Esophagus squamous epithelium (tissue), 5 donors: ENCODE data around the gene GLP1R. TPM values are rescaled to one million over a fixed set of nuclear protein-coding genes. Genes with fewer than 3 reads are reported as not detected.

ENCODE experiments used
- DNase-seq: peaks from one replicate; lab custom pipeline; 2025; lab: John Stamatoyannopoulos, UW
- H3K27ac ChIP-seq, 4 donors: fragments of 200-600 bp; sonication (generic); one replicate each; pipeline ENCODE4 v1.5.1; 2016 to 2019; ENCODE audit warnings: mild to moderate bottlenecking in 1 of 4
- H3K27me3 ChIP-seq, 4 donors: fragments of 200-600 bp; sonication (generic); 1 replicate in 3 of 4; 2 replicates in 1 of 4; pipeline versions ENCODE4 v1.5.1 to v1.6.0; 2017 to 2021; ENCODE audit warnings: antibody characterized with exemption in 1 of 4
- H3K36me3 ChIP-seq, 3 donors: fragments of 200-600 bp; sonication (generic); one replicate each; pipeline ENCODE4 v1.5.1; 2016 to 2019
- H3K4me1 ChIP-seq, 3 donors: fragments of 200-600 bp; sonication (generic); one replicate each; pipeline ENCODE4 v1.5.1; 2017 to 2019
- H3K4me3 ChIP-seq, 4 donors: fragments of 200-600 bp; sonication (generic); 1 replicate in 3 of 4; 2 replicates in 1 of 4; pipeline ENCODE4 v1.5.1; 2016 to 2019; ENCODE audit warnings: mild to moderate bottlenecking in 2 of 4, moderate library complexity in 1 of 4
- H3K9me3 ChIP-seq, 3 donors: fragments of 200-600 bp; sonication (generic); one replicate each; pipeline ENCODE4 v1.5.1; 2016 to 2019
- POLR2A ChIP-seq, 4 donors: fragments of 450-650 bp; IDR thresholded peaks; one replicate each; pipeline ENCODE4 v1.6.1; 2017; ENCODE audit warnings: antibody characterized with exemption in 4 of 4, mild to moderate bottlenecking in 4 of 4, moderate library complexity in 3 of 4
- WGBS, 2 donors: methylation state at CpG; one replicate each; pipeline ENCODE4 v1.1.5; 2018; 5-methylcytosine and 5-hydroxymethylcytosine counted together
- intact Hi-C: fragments of 100-400 bp; cut with DNase I; formaldehyde crosslinking; loops from one replicate; pipeline ENCODE4 v1.15.0; 2022
- total RNA-seq, 4 donors: library from RNA; depleted of rRNA; stranded (reverse); fragments of >200 nt; gene quantifications; one replicate each; pipeline ENCODE4 v1.1.0, GENCODE V29; 2016
- TF ChIP-seq, protein P1 (sequence below), 6 experiments: fragments of 450-650 bp in 4 of 6; fragments of 200-600 bp in 2 of 6; sonication (generic) in 2 of 6; IDR thresholded peaks; one replicate each; pipeline ENCODE4 v1.5.1; 2016 to 2019; ENCODE audit warnings: antibody characterized with exemption in 6 of 6, mild to moderate bottlenecking in 4 of 6, moderate library complexity in 4 of 6
- donor health status: DM: yes; HTN: yes; CAD: no.

GLP1R gene
- total RNA-seq, 4 donors from 2014 or later, result under 0.01 to 0.15 TPM; not detected in 2

DNA sequence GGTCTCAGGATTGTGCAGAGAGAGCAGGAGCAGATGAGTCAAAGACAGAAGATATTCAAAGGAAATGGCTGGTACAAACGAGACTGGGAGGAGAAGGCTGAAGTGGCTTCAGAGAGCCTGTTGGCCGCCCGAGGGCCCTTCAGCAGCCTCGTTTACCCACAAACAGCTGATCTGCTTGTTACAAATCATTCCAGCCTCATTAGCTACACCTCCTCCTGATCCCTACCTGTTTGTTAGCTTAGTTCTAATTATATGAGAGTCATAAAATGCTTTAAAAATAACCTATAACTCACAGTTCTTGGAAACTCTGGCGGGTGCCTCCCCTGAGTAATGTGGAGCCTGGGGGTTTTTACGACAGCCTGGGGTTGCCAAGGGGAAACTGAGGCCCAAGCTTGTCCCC is 12.6 kb downstream of the GLP1R start:
- intact Hi-C loops, result no loop called here
- H3K4me1 ChIP-seq, result no peaks in the 10 kb centered on the region
- no peaks in the 10 kb centered on the region for H3K9me3 ChIP-seq
- no peak for DNase-seq
- no peaks in the 10 kb centered on the region for H3K36me3 ChIP-seq
- WGBS, 2 donors, result 44 to 45% methylated on average over 6 of the region's 6 CpGs
- peaks cover 0 to 56% (median 0%) of the 10 kb centered on the region in 4 donors for H3K27me3 ChIP-seq
- TF ChIP-seq, protein P1, sequence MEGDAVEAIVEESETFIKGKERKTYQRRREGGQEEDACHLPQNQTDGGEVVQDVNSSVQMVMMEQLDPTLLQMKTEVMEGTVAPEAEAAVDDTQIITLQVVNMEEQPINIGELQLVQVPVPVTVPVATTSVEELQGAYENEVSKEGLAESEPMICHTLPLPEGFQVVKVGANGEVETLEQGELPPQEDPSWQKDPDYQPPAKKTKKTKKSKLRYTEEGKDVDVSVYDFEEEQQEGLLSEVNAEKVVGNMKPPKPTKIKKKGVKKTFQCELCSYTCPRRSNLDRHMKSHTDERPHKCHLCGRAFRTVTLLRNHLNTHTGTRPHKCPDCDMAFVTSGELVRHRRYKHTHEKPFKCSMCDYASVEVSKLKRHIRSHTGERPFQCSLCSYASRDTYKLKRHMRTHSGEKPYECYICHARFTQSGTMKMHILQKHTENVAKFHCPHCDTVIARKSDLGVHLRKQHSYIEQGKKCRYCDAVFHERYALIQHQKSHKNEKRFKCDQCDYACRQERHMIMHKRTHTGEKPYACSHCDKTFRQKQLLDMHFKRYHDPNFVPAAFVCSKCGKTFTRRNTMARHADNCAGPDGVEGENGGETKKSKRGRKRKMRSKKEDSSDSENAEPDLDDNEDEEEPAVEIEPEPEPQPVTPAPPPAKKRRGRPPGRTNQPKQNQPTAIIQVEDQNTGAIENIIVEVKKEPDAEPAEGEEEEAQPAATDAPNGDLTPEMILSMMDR (IDR thresholded peaks at IDR 0.05), result no peak
- no peak for TF ChIP-seq POLR2A (IDR thresholded peaks at IDR 0.05)
- H3K27ac ChIP-seq, result no peak overlapping the region
- no peak overlapping the region for H3K4me3 ChIP-seq

DNA sequence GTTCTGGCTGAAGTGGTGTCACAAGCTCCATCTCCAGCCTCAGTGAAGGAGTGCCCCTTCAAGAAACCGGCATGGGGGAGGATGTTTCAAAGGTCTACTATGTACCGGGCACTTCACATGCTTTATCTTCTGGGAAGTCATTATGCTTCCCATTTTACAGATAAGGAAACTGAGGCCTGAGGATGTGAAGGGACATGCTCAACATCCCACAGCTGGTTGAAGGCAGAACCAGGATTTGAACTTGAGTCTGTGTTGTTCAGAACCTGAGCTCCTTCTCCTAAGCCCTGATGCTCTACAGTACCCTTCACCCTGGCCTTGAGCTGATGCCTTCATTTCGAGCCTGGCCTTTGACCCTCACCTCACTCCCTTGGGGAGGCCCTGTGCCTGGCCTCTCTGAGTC is 13.0 kb downstream of the GLP1R start:
- 52 to 89% methylated on average over 2 to 3 of the region's 3 CpGs for WGBS, 2 donors
- Histone ChIP-seq H3K27me3 (peaks cover 0 to 58% (median 0%) of the 10 kb centered on the region in 4 donors), H3K4me3 (no peak overlapping the region), H3K4me1 (no peaks in the 10 kb centered on the region), H3K27ac (no peak overlapping the region), H3K36me3 (no peaks in the 10 kb centered on the region), H3K9me3 (no peaks in the 10 kb centered on the region)
- intact Hi-C loops, result no loop called here
- DNase-seq, result no peak
- TF ChIP-seq, protein P1 (IDR thresholded peaks at IDR 0.05), result no peak
- TF ChIP-seq POLR2A (IDR thresholded peaks at IDR 0.05), result no peak

DNA sequence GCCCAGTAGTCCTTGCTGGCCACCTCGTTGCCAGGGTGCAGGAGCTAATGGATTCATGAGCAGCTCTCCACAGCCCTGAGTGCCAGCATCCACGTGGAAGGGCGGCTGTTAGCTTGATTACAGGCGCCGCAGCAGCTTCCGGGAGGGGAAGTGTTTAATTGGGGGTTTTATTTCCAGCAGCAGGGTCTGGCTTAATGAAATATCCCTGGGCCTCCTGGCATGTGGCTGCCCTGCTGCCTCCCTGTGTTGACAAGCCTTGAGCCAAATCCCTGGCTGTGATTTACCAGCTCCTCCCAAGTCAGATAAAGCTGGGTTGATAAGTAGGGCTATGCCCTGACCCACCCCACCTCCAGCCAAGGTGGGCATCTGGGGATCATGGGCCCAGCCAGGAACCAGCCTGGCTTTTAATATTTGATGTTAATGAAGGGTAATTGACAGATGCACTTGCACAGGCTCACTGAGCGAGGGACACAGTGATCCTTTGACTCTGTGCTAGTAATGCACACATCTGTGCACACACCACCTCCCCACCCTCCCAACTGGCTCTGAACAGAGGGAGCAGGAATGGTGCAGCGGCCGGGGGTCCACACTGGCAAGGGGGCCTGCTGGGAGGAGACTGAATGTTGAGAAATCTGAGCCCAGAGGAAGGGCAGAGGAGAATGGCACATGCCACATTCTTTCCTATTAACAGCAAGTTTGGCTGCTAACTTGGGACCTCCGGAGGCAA is 13.6 kb downstream of the GLP1R start:
- no peak for DNase-seq
- Histone ChIP-seq H3K9me3 (no peaks in the 10 kb centered on the region), H3K27me3 (peaks cover 0 to 58% (median 0%) of the 10 kb centered on the region in 4 donors), H3K4me3 (no peak overlapping the region), H3K27ac (no peak overlapping the region), H3K4me1 (no peaks in the 10 kb centered on the region), H3K36me3 (no peaks in the 10 kb centered on the region)
- WGBS, 2 donors, result 59 to 65% methylated on average over 8 to 10 of the region's 10 CpGs
- intact Hi-C loops, result no loop called here
- TF ChIP-seq POLR2A (IDR thresholded peaks at IDR 0.05), result no peak
- TF ChIP-seq, protein P1 (IDR thresholded peaks at IDR 0.05), result no peak

DNA sequence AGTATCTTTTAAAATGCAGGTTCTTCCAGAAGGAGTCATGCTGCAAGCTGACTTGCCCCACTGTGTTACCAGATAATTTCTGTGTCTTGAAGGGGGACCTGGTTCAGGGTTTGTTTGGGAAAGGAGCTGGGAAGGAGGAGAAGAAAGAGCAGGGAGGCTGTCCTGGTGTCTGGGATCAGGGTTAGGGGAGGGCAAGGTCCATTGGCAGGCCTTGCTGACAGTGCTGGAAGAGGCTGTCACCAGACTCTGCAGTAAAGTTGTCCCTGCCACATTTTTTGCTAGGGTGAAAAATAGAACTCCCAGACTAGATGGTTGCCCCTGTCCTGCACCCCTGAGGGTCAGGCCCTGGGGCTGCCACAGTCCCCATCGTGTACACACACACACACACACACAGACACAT is 14.9 kb downstream of the GLP1R start:
- no peak overlapping the region for H3K27ac ChIP-seq
- no peaks in the 10 kb centered on the region for H3K9me3 ChIP-seq
- no peaks in the 10 kb centered on the region for H3K36me3 ChIP-seq
- 0 to 11% methylated on average over 1 of the region's 1 CpG for WGBS, 2 donors
- TF ChIP-seq POLR2A (IDR thresholded peaks at IDR 0.05), result no peak
- TF ChIP-seq, protein P1 (IDR thresholded peaks at IDR 0.05), result no peak
- intact Hi-C loops, result no loop called here
- H3K4me1 ChIP-seq, result no peaks in the 10 kb centered on the region
- H3K27me3 ChIP-seq, result peaks cover 0 to 55% (median 0%) of the 10 kb centered on the region in 4 donors
- no peak overlapping the region for H3K4me3 ChIP-seq
- DNase-seq, result no peak

DNA sequence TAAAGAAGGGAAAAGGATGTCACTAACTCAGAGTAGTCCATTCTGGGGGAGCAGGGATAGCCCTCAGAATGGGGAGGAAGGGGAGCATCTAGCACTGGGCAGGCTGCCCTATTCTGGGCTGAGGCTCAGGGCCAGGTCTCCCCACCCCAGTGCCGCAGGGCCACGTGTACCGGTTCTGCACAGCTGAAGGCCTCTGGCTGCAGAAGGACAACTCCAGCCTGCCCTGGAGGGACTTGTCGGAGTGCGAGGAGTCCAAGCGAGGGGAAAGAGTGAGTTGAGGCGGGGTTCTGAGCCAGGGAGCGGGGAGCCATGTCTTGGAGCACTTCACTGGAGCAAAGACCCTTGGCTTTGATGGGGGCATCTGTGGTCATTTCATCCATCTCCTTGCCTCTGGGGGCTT is 17.0 kb downstream of the GLP1R start:
- H3K9me3 ChIP-seq, result no peaks in the 10 kb centered on the region
- intact Hi-C loops, result no loop called here
- WGBS, 2 donors, result 88 to 91% methylated on average over 5 to 8 of the region's 8 CpGs
- no peak overlapping the region for H3K4me3 ChIP-seq
- H3K4me1 ChIP-seq, result no peaks in the 10 kb centered on the region
- H3K27me3 ChIP-seq, result peaks cover 0 to 44% (median 0%) of the 10 kb centered on the region in 4 donors
- no peak for DNase-seq
- TF ChIP-seq, protein P1 (IDR thresholded peaks at IDR 0.05), result no peak
- no peak for TF ChIP-seq POLR2A (IDR thresholded peaks at IDR 0.05)
- H3K27ac ChIP-seq, result no peak overlapping the region
- no peaks in the 10 kb centered on the region for H3K36me3 ChIP-seq
